Mesendoderm (in vitro differentiated cells): ENCODE measurements around the gene IRF2.
A peak's percentile ranks its signal among the peaks of the same experiment; 100 is the strongest.

ENCODE experiments used
- DNase-seq: peaks from one replicate; pipeline ENCODE4 v3.0.0; 2013
- H2AK5ac ChIP-seq: 2 replicates; pipeline ENCODE4 v1.6.1; 2013; ENCODE audit warnings: low read length, inconsistent platforms
- H2BK120ac ChIP-seq: 2 replicates; pipeline ENCODE4 v1.6.1; 2013; ENCODE audit warnings: low read depth, mild to moderate bottlenecking, low read length, moderate library complexity, mixed read lengths
- H2BK15ac ChIP-seq: replicated peaks from 2 replicates; pipeline ENCODE4 v1.6.1; 2013; ENCODE audit warnings: low read depth, mild to moderate bottlenecking, moderate library complexity
- H2BK5ac ChIP-seq: 2 replicates; pipeline ENCODE4 v1.6.1; 2013; ENCODE audit warnings: low read length, inconsistent platforms
- H3K18ac ChIP-seq: 2 replicates; pipeline ENCODE4 v1.6.1; 2013; ENCODE audit warnings: mild to moderate bottlenecking, low read length, mixed read lengths
- H3K23ac ChIP-seq: one replicate; pipeline ENCODE4 v1.6.1; 2013; ENCODE audit warnings: low read length
- H3K27ac ChIP-seq: 2 replicates; pipeline ENCODE4 v1.5.1; 2013; ENCODE audit warnings: low read depth, mild to moderate bottlenecking, inconsistent platforms, low read length, moderate library complexity
- H3K27me3 ChIP-seq: 2 replicates; pipeline ENCODE4 v1.6.1; 2013; ENCODE audit warnings: low read length, control low read depth, mild to moderate bottlenecking, inconsistent platforms; ENCODE audit not compliant: insufficient read depth, poor library complexity
- H3K36me3 ChIP-seq: 2 replicates; pipeline ENCODE4 v1.6.1; 2013; ENCODE audit warnings: low read length, inconsistent platforms; ENCODE audit not compliant: control insufficient read depth, insufficient read depth
- H3K4ac ChIP-seq: one replicate; pipeline ENCODE4 v1.6.1; 2013; ENCODE audit warnings: low read depth, mild to moderate bottlenecking, low read length, moderate library complexity
- H3K4me1 ChIP-seq: 2 replicates; pipeline ENCODE4 v1.6.1; 2013; ENCODE audit warnings: low read depth, low read length, inconsistent platforms; ENCODE audit not compliant: control insufficient read depth
- H3K4me2 ChIP-seq: 2 replicates; pipeline ENCODE4 v1.6.1; 2013; ENCODE audit warnings: low read length
- H3K4me3 ChIP-seq: 2 replicates; pipeline ENCODE4 v1.5.1; 2013; ENCODE audit warnings: mild to moderate bottlenecking, low read length
- H3K56ac ChIP-seq: one replicate; pipeline ENCODE4 v1.6.1; 2013; ENCODE audit warnings: low read length
- H3K79me1 ChIP-seq: 2 replicates; pipeline ENCODE4 v1.6.1; 2013; ENCODE audit warnings: low read length, inconsistent platforms
- H3K79me2 ChIP-seq: 2 replicates; pipeline ENCODE4 v1.6.1; 2013; ENCODE audit warnings: mild to moderate bottlenecking, low read length; ENCODE audit not compliant: control insufficient read depth, insufficient read depth
- H3K9ac ChIP-seq: 2 replicates; pipeline ENCODE4 v1.6.1; 2013; ENCODE audit warnings: low read length, inconsistent platforms
- H4K5ac ChIP-seq: one replicate; pipeline ENCODE4 v1.6.1; 2013; ENCODE audit warnings: low read length
- H4K8ac ChIP-seq: one replicate; pipeline ENCODE4 v1.6.1; 2013; ENCODE audit warnings: low read depth, mild to moderate bottlenecking, control low read depth, low read length, moderate library complexity
- WGBS: extraction: QIAGEN DNeasy Blood & Tissue Kit; methylation state at CpG from one replicate; pipeline ENCODE4 v1.1.7; 2013; ENCODE audit warnings: low lambda C conversion rate, missing lambda C conversion rate; ENCODE audit not compliant: insufficient coverage; ENCODE audit errors: extremely low coverage; 5-methylcytosine and 5-hydroxymethylcytosine counted together

IRF2 gene

DNA sequence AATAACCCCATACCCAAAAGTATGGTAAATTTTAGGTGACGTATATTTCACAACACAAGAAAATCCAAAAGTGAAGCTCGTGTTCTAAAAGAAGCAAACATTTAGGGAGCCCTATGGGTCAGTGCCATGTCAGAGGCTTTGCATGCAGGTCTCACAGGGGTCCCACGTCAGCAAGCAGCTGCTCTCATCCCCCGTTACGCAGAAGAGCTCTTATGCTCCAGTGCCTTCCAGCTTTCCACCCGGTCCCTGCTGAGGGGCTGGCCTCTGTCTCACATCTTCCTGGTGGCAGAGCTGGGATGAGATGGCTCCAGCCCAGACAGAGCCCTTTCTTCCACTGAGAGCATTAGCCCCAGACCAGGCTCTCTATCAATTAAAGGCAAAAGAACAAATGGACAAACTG is 82.0 kb downstream of the IRF2 start:
- Histone ChIP-seq H3K79me1 (no peaks in the 10 kb centered on the region), H3K18ac (no peak overlapping the region), H3K36me3 (no peaks in the 10 kb centered on the region), H3K79me2 (no peaks in the 10 kb centered on the region), H2BK15ac (no peak overlapping the region), H3K9ac (no peak overlapping the region), H3K4ac (no peak overlapping the region), H3K27ac (no peak overlapping the region), H3K23ac (no peak overlapping the region), H3K56ac (no peak overlapping the region), H3K4me1 (peaks cover 6% of the 10 kb centered on the region), H2BK5ac (no peak overlapping the region), H4K8ac (no peak overlapping the region), H3K4me3 (no peak overlapping the region), H2BK120ac (no peak overlapping the region), H4K5ac (no peak overlapping the region), H3K27me3 (no peaks in the 10 kb centered on the region), H3K4me2 (no peak overlapping the region), H2AK5ac (no peak overlapping the region)
- DNase-seq: no peak
- WGBS: no CpG with 5 or more reads among the region's 6 CpGs

- no CpG with 5 or more reads among the region's 24 CpGs for WGBS
- H3K18ac ChIP-seq: no peak overlapping the region
- peak; percentile 60 for DNase-seq
Measured at GRCh38 chr4:184389978-184390900, 84.1 kb downstream of the IRF2 start.

GRCh38 chr4:184388106-184388505 is 86.2 kb downstream of the IRF2 start:
- Histone ChIP-seq H2BK15ac (no peak overlapping the region), H3K56ac (no peak overlapping the region), H2BK120ac (no peak overlapping the region), H3K4ac (no peak overlapping the region), H3K4me2 (no peak overlapping the region), H2AK5ac (no peak overlapping the region), H3K79me2 (no peaks in the 10 kb centered on the region), H3K23ac (no peak overlapping the region), H3K4me1 (peaks cover 17% of the 10 kb centered on the region), H3K4me3 (no peak overlapping the region), H3K27ac (no peak overlapping the region), H2BK5ac (no peak overlapping the region), H3K27me3 (no peaks in the 10 kb centered on the region), H4K8ac (no peak overlapping the region), H3K79me1 (no peaks in the 10 kb centered on the region), H3K18ac (no peak overlapping the region), H3K36me3 (no peaks in the 10 kb centered on the region), H3K9ac (no peak overlapping the region), H4K5ac (no peak overlapping the region)
- no CpG with 5 or more reads among the region's 6 CpGs for WGBS
- DNase-seq: no peak

More at GRCh38 chr4:184389978-184390900, 84.1 kb downstream of the IRF2 start:
- no peak overlapping the region for H2AK5ac ChIP-seq
- H3K27ac ChIP-seq: no peak overlapping the region
- no peak overlapping the region for H4K8ac ChIP-seq
- H3K27me3 ChIP-seq: no peaks in the 10 kb centered on the region
- peak overlapping the region; percentile 7 for H3K4me2 ChIP-seq
- H3K9ac ChIP-seq: no peak overlapping the region
- H3K23ac ChIP-seq: no peak overlapping the region
- H2BK15ac ChIP-seq: no peak overlapping the region
- H2BK5ac ChIP-seq: no peak overlapping the region
- H3K4me1 ChIP-seq: peaks cover 15% of the 10 kb centered on the region
- H4K5ac ChIP-seq: no peak overlapping the region
- no peak overlapping the region for H3K4me3 ChIP-seq
- no peak overlapping the region for H2BK120ac ChIP-seq
- no peak overlapping the region for H3K4ac ChIP-seq
- no peaks in the 10 kb centered on the region for H3K36me3 ChIP-seq
- no peaks in the 10 kb centered on the region for H3K79me2 ChIP-seq
- H3K79me1 ChIP-seq: no peaks in the 10 kb centered on the region
- H3K56ac ChIP-seq: no peak overlapping the region

- Histone ChIP-seq H2BK15ac (no peak overlapping the region), H3K9ac (no peak overlapping the region), H3K4ac (no peak overlapping the region), H4K5ac (no peak overlapping the region), H3K4me1 (peaks cover 17% of the 10 kb centered on the region), H3K36me3 (no peaks in the 10 kb centered on the region), H3K4me3 (no peak overlapping the region), H2BK5ac (no peak overlapping the region), H3K27me3 (no peaks in the 10 kb centered on the region), H3K18ac (no peak overlapping the region), H3K4me2 (no peak overlapping the region), H3K23ac (no peak overlapping the region), H3K79me1 (no peaks in the 10 kb centered on the region), H2BK120ac (no peak overlapping the region), H3K56ac (no peak overlapping the region), H2AK5ac (no peak overlapping the region), H3K27ac (no peak overlapping the region), H3K79me2 (no peaks in the 10 kb centered on the region), H4K8ac (no peak overlapping the region)
- WGBS: no CpG with 5 or more reads among the region's 6 CpGs
- DNase-seq: no peak
Measured at GRCh38 chr4:184387351-184387750, 87.0 kb downstream of the IRF2 start.

- peaks cover 20% of the 10 kb centered on the region for H3K4me1 ChIP-seq
- WGBS: no CpG with 5 or more reads among the region's 10 CpGs
Measured at GRCh38 chr4:184386271-184386781, 88.0 kb downstream of the IRF2 start.

More at GRCh38 chr4:184386271-184386781, 88.0 kb downstream of the IRF2 start:
- peak; percentile 56 for DNase-seq
- H2BK15ac ChIP-seq: no peak overlapping the region
- no peaks in the 10 kb centered on the region for H3K79me2 ChIP-seq
- H3K18ac ChIP-seq: no peak overlapping the region
- no peaks in the 10 kb centered on the region for H3K27me3 ChIP-seq
- no peak overlapping the region for H3K27ac ChIP-seq
- no peak overlapping the region for H2BK120ac ChIP-seq
- H3K56ac ChIP-seq: no peak overlapping the region
- H3K4me2 ChIP-seq: no peak overlapping the region
- H2BK5ac ChIP-seq: no peak overlapping the region
- no peaks in the 10 kb centered on the region for H3K36me3 ChIP-seq
- no peak overlapping the region for H4K5ac ChIP-seq
- H3K4me3 ChIP-seq: no peak overlapping the region
- H3K23ac ChIP-seq: no peak overlapping the region
- no peak overlapping the region for H4K8ac ChIP-seq
- H3K9ac ChIP-seq: no peak overlapping the region
- H3K4ac ChIP-seq: no peak overlapping the region
- H3K79me1 ChIP-seq: no peaks in the 10 kb centered on the region
- H2AK5ac ChIP-seq: no peak overlapping the region
